GM19043 (cell line): Measurements from ENCODE around the gene UBL7.
A peak's percentile ranks its signal among the peaks of the same experiment; 100 is the strongest.

Experiments used
- ATAC-seq: cut with Tn5 transposase; IDR thresholded peaks from one replicate; pipeline ENCODE4 v1.9.1; 2021; ENCODE audit warnings: low read depth; ENCODE audit not compliant: unreplicated experiment

UBL7 gene

GRCh38 chr15:74411686-74412085 lies 49.3 kb downstream of the UBL7 start:
- ATAC-seq = no peak

- ATAC-seq = no peak
Observed at GRCh38 chr15:74410502-74410901, 50.5 kb downstream of the UBL7 start.

GRCh38 chr15:74409225-74409624 lies 51.7 kb downstream of the UBL7 start:
- ATAC-seq = no peak

- ATAC-seq = no peak
Observed at GRCh38 chr15:74408815-74409214, 52.1 kb downstream of the UBL7 start.

GRCh38 chr15:74408385-74408784 lies 52.6 kb downstream of the UBL7 start:
- ATAC-seq = no peak

- no peak for ATAC-seq
Observed at GRCh38 chr15:74406992-74407705, 53.8 kb downstream of the UBL7 start.

GRCh38 chr15:74406517-74406916 lies 54.4 kb downstream of the UBL7 start:
- ATAC-seq = no peak

- no peak for ATAC-seq
Observed at GRCh38 chr15:74405823-74406222, 55.1 kb downstream of the UBL7 start.

GRCh38 chr15:74403991-74404563 lies 56.9 kb downstream of the UBL7 start:
- peak; percentile 41 for ATAC-seq

GRCh38 chr15:74403588-74403919 lies 57.4 kb downstream of the UBL7 start:
- ATAC-seq = no peak

- no peak for ATAC-seq
Observed at GRCh38 chr15:74402873-74403587, 57.9 kb downstream of the UBL7 start.

- ATAC-seq = no peak
Observed at GRCh38 chr15:74402337-74402841, 58.6 kb downstream of the UBL7 start.

GRCh38 chr15:74400915-74401757 lies 59.8 kb downstream of the UBL7 start:
- ATAC-seq = no peak

GRCh38 chr15:74400313-74400860 lies 60.6 kb downstream of the UBL7 start:
- ATAC-seq = no peak

- no peak for ATAC-seq
Observed at GRCh38 chr15:74399511-74400312, 61.2 kb downstream of the UBL7 start.

GRCh38 chr15:74399100-74399499 lies 61.9 kb downstream of the UBL7 start:
- no peak for ATAC-seq

- ATAC-seq = no peak
Observed at GRCh38 chr15:74398183-74398582, 62.8 kb downstream of the UBL7 start.

- no peak for ATAC-seq
Observed at GRCh38 chr15:74397239-74398068, 63.5 kb downstream of the UBL7 start.
